Gastroesophageal sphincter (tissue), 3 donors: ENCODE data around the gene VPS35.

Source experiments
- CTCF ChIP-seq, 4 experiments: fragments of 200-600 bp in 2 of 4; fragments of 450-650 bp in 2 of 4; sonication (generic) in 1 of 4; IDR thresholded peaks; one replicate each; pipeline ENCODE4 v1.5.1; 2017 to 2019; ENCODE audit warnings: antibody characterized with exemption in 4 of 4, mild to moderate bottlenecking in 2 of 4, moderate library complexity in 2 of 4
- EP300 ChIP-seq: sonication (generic); formaldehyde crosslinking; IDR thresholded peaks from one replicate; pipeline ENCODE4 v1.6.1; 2017; ENCODE audit warnings: antibody characterized with exemption, mild to moderate bottlenecking
- POLR2A ChIP-seq, 2 donors: fragments of 450-650 bp; IDR thresholded peaks; one replicate each; pipeline ENCODE4 v1.6.1; 2017; ENCODE audit warnings: antibody characterized with exemption in 2 of 2, mild to moderate bottlenecking in 2 of 2, moderate library complexity in 1 of 2

- no peak for TF ChIP-seq CTCF (IDR thresholded peaks at IDR 0.05)
- no peak for TF ChIP-seq POLR2A (IDR thresholded peaks at IDR 0.05)
- no peak for TF ChIP-seq EP300
Measured at GRCh38 chr16:46720619-46721018, 31.6 kb upstream of the VPS35 start.
